ENCODE measurements around the gene VWA5B2. TPM values are rescaled to one million over a fixed set of nuclear protein-coding genes. Genes with fewer than 3 reads are reported as not detected.

Gene VWA5B2
- polyA plus RNA-seq, 3 donors, result 0.33 to 4.4 TPM; not detected in 1

DNA sequence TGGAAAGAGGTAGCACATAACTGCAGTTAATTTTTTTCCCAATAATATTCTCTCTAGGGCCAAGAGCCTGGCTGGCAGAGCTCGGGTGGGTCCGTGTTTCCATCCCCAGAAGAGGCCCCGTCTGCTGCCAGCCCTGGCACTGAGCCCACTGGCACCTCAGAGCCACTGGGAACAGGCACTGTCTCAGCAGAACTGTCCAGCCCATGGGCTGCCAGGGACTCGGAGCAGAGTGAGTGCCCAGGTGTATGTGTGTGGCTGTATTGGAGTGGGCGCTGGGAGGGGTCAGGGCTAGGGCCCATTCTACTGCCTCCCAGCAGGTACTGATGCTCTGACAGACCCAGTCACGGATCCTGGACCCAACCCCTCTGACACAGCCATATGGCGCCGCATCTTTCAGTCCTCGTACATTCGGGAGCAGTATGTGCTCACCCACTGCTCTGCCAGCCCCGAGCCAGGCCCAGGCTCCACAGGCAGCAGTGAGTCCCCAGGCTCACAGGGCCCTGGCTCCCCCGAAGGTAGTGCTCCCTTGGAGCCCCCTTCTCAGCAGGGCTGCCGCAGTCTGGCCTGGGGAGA, 8.9 kb downstream of the VWA5B2 start:
- no peak overlapping the region for H3K27ac ChIP-seq (ENCODE audit: low read depth, low read length)
- 79 to 85% (median 80%) methylated on average over 13 of the region's 13 CpGs for WGBS, 3 donors

DNA sequence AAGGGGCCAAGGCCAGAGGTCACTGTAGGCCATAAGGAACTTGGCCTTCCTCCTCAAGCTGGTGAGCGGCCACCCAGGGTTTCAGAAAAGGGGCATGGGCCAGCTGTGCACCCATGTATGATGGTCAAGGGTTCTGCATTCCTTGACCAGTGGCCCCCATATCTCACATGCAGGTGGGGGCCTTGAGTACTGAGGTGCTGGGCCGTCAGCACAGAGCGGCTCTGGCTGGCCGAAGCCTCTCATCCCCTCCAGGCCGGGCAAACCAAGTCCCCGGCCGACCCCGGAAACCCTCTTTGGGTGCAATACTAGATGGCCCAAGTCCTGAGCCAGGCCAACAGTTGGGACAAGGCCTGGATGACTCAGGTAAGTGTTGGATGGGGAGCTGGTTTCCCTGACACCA, 9.8 kb downstream of the VWA5B2 start:
- no peak overlapping the region for H3K27ac ChIP-seq (ENCODE audit: low read depth, low read length)
- 91 to 98% (median 93%) methylated on average over 8 of the region's 8 CpGs for WGBS, 3 donors

DNA sequence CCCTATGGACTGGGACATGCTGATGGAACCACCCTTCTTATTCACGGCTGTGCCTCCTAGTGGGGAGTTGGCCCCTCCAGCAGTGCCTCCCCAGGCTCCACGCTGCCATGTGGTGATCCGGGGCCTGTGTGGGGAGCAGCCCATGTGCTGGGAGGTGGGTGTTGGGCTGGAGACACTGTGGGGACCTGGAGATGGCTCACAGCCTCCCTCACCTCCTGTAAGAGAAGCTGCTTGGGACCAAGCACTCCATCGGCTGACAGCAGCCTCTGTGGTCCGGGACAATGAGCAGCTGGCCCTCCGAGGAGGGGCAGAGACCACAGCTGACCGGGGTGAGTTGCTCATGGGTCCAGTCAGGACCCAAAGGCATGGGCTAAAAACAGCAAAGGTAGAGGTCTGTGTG, 10.3 kb downstream of the VWA5B2 start:
- WGBS, 3 donors, result 78 to 85% (median 81%) methylated on average over 7 of the region's 7 CpGs
- H3K27ac ChIP-seq (ENCODE audit: low read depth, low read length), result no peak overlapping the region

DNA sequence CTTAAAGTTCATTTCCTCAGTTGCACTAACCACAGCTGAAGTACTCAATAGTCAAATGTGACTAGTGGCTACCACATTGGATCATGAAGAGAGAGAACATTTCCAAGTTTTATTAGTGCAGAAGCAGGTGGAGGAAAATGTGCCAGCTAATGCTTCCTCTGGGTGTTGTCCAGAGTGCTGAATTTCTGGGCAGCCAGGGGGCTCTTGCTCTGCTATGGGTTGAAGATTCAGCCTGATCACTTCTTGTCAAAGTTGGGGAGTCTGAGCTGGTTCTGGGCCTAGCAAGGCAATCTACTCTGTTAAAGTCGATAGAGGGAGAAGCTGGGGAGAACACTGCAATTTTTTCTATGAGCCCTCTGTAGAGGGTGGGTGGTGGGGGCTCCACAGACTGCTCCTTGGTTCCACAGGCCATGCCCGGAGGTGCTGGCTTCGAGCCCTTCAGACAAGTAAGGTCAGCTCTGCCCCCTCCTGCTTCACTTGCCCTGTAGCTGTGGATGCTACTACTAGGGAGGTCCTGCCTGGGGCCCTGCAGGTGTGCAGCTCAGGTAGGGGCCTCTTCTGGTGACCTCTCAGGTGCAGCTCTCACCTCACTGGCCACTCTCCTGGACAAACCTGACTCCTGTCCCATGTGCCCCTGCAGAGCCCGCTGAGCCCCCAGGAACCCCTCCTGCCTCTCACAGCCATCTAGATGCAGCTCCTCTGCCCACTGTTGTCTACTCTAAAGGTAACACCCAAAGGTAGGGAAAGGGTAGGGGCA, 11.2 kb downstream of the VWA5B2 start:
- no peak overlapping the region for H3K27ac ChIP-seq (ENCODE audit: low read depth, low read length)
- 72 to 78% (median 78%) methylated on average over 4 of the region's 4 CpGs for WGBS, 3 donors

DNA sequence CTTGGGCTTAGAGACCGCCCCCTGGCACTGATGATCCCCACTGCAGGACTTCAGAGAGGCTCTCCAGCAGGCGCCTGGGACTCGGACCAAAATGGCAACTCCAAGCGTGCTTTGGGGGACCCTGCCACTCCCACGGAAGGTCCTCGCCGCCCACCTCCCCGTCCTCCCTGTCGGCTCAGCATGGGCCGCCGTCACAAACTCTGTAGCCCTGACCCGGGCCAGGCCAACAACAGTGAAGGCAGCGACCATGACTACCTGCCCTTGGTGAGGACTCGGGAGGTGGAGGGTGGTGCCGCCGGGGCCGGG, 11.7 kb downstream of the VWA5B2 start:
- WGBS, 3 donors, result 30 to 51% (median 45%) methylated on average over 17 of the region's 17 CpGs
- H3K27ac ChIP-seq (ENCODE audit: low read depth, low read length), result no peak overlapping the region

DNA sequence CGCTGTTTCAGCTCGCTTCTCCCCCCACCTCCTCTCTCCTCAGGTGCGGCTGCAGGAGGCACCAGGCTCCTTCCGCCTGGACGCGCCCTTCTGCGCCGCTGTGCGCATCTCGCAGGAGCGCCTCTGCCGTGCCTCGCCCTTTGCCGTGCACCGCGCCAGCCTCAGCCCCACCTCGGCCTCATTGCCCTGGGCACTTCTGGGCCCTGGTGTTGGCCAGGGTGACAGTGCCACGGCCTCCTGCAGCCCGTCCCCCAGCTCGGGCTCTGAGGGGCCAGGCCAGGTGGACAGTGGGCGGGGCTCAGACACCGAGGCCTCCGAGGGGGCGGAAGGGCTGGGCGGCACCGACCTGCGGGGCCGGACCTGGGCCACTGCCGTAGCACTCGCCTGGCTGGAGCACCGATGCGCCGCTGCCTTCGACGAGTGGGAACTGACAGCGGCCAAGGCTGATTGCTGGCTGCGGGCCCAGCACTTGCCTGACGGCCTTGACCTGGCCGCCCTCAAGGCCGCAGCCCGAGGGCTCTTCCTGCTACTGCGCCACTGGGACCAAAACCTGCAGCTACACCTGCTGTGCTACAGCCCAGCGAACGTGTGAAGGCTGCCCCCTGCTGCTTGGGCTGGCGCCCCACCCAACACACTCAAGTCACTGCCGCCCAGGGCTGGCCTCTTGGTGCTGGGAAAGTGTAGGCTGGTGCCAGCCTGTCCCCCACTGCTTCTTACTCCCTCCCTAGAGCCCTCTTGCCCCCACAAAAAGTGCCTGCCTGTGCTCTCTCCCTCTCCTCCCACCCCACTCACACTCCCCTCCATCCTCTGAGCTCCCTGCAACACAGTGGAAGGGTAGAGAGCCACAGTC, 12.3 kb downstream of the VWA5B2 start:
- H3K27ac ChIP-seq (ENCODE audit: low read depth, low read length), result no peak overlapping the region
- 13 to 45% (median 39%) methylated on average over 45 to 46 of the region's 46 CpGs for WGBS, 3 donors

DNA sequence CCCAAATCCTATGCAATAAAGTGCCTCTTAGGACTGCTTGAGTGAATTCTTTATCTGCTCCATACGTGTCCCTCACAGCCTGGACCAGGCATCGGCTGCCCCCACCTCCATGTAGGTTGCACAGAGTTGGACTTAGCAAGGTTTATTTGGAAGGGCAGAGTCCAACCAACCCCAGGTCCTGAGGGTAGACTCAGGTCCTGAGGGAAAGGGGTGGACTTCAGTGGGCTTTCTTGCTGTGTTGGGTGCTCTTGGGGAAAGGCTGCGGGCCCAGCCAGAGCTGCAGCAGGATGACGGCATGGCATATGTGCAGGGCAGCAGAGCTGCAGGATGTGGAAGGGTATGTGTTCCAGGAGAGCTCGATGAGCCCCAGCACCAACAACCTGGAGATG, 12.9 kb downstream of the VWA5B2 start:
- 65 to 88% (median 84%) methylated on average over 5 of the region's 5 CpGs for WGBS, 3 donors
- no peak overlapping the region for H3K27ac ChIP-seq (ENCODE audit: low read depth, low read length)

DNA sequence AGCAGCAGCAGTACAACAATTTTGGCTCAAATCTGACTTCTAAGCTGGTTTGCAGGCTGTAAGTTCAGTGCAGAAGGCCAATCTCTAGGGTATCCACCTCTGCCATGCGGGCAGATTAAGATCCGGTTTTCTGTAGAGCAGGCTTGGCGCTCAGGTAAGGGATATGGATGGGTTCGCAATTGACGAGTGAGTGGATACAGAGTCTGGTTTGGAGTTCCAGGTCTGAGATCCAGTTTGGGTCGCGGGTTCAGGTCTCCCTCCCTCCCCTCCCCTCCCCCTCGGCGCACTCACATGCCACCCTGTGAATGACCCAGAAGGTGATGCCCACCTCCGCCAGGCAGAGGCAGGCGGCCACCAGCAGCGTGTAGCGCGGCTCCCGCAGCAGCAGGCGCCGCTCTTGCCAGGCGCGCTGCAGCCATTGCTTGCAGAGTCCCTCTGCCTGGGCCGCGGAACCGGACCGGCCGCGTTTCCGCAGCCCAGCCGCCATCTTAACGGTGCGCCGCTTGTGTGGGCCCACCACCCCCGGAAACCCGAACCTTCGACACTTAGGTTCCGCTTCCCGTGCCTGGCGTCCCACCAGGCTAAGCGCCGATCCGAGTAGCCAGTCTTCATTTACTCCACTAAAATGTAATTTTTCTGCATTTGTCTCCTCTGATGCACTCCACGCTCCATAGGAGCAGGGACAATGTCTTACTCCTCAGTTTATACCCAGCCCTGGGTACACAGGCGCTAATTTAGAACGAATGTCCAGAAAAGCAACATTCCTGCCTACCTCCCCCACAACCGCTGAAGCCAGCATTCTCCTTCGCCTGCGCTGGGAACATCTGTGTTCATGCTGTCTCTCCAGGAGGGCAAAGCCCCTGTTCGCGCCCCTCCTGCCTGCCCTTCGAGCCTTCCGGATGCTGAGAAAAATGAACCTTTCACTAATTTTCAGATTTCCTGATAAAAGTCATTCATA, 19.3 kb downstream of the VWA5B2 start, which contains the start of gene ALG3:
ALG3 (minus strand) TSS at position 509 of the 958 bp plus-strand sequence; CDS start at position 487, 22 bp downstream.
- WGBS, 3 donors, result 0 to 1% (median 0%) methylated on average over 39 to 49 of the region's 49 CpGs

DNA sequence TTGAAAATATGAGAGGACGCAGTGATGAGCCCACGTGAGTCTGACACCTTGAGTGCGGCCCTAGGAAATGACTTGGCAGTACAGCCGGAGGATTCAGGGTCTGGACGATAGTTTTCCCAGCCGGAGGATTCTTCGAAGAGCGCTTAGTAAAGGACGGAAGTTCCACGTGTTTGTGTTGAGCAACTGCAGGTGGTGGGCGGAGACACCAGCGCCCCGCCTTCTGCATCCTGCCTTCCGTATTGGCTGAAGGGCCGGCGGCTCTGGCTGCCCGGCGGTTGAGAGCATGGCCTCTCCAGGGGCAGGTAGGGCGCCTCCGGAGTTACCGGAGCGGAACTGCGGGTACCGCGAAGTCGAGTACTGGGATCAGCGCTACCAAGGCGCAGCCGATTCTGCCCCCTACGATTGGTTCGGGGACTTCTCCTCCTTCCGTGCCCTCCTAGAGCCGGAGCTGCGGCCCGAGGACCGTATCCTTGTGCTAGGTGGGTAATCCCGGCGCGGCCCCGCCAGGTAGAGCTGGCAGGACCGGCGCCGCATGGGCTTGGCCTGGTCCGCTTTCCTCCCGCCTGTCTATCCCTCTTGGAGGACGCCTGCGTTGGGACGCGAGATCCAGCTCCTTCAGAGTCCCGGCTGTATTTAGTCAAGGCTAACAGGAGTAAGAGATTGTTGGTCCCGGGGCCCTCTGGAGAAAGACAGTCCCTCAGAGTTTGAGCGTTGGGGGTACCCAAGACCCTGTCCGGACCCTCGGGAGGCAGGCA, 20.2 kb downstream of the VWA5B2 start, which contains the start of gene EEF1AKMT4:
EEF1AKMT4 (plus strand) TSS at position 261 of the 755 bp plus-strand sequence; CDS start at position 284, 23 bp downstream.
- 0 to 1% (median 0%) methylated on average over 53 to 54 of the region's 54 CpGs for whole genome bisulfite sequencing, 3 donors
- peak within 1 kb of the TSS; percentile 68 for H3K27ac ChIP-seq (ENCODE audit: low read depth, low read length)

More for the DNA sequence above, 19.3 kb downstream of the VWA5B2 start, which contains the start of gene ALG3:
- peak within 1 kb of the TSS; percentile 68 for H3K27ac ChIP-seq (ENCODE audit: low read depth, low read length)

DNA sequence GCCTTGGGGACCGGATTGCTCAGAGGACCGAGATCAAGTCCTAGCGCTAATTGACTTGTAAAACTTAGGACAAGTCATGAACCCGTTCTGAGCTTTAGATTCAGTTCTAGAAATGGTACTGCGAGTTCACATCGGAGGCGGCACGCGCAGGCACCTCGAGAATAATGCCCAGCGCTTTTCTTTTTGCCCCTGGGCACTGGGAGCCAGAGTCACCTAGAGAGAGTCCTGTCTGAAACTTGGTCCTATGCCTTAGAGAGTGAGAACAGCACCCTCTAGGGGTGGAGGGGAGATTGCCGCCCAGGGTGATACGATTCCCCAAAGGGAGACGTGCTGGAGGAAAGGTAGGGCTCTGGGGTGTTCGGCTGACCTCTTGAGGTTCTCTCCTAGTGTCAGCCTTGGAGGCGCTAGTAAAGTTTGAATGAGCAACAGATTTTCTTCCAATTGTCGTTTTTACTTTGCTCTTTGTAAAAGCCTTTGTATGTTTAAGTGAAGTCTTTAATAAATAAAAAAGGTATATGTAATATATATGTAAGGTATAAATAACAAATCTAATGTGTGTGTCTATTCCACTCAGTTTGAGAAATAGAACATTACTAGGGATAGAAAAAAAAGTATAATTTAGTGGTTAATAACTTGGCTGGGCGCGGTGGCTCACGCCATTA, 20.9 kb downstream of the VWA5B2 start:
- 13 to 14% (median 13%) methylated on average over 20 of the region's 20 CpGs for WGBS, 3 donors
- H3K27ac ChIP-seq (ENCODE audit: low read depth, low read length), result no peak overlapping the region

DNA sequence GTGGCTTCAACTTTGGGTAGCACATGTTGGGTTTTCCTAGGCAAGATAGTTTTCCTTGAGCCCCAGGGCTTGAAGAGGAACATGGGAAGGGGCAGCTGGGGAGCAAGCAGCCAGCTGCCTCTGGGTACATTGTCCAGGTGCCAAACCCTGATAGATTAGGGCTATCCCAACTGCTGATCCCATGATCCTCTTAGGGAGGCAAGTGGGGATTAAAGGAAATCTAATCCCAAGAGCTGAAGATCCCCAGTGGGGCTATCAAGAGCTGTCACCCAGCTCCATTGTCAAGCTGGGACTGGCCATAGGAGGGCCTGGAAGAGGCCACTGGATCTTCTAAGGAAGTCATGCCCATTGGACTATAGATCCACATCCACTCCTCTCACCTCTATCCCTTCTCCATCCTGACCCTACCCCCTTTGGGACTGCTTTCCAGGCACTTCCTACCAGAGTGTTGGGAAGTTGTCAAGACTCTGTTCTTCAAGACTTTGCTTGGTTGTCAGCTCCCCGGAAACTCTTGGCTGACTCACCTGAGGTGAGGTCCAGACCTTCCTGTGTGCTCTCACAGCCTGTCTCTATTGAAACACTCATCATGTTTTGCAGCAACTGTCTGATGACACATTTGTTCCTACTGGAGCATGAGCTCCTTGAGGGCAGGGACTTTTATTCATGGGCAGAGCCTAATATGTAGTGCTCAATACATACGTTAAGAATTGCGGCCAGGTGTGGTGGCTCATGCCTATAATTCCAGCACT, 26.1 kb downstream of the VWA5B2 start:
- no peak overlapping the region for H3K27ac ChIP-seq (ENCODE audit: low read depth, low read length)
- WGBS, 3 donors, result 93 to 99% (median 94%) methylated on average over 3 of the region's 3 CpGs

DNA sequence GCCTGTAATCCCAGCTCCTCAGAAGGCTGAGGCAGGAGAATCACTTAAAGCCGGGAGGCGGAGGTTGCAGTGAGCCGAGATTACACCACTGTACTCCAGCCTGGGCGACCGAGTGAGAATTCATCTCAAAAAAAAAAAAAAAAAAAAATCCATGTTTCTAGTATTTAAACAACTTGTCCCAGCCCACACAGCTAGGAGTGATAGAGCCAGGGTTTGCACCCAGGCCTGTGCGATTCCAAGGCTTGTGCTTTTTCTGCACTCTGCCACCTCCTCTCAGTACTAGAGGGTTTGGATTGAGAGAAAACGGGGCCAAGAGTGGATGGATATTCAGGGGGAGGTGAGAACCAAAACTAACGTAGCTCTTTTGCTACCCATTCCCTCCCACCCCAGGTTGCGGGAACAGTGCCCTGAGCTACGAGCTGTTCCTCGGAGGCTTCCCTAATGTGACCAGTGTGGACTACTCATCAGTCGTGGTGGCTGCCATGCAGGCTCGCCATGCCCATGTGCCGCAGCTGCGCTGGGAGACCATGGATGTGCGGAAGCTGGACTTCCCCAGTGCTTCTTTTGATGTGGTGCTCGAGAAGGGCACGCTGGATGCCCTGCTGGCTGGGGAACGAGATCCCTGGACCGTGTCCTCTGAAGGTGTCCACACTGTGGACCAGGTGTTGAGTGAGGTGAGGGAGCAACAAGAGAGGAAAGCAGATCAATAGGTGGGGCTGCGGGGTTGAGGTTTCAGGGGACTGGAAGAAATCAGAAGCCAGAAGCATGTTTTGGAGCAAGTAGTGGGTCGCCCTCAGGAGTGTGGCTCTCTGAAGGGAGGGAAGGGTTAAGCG, 27.9 kb downstream of the VWA5B2 start:
- WGBS, 3 donors, result 91 to 93% (median 93%) methylated on average over 23 of the region's 23 CpGs
- H3K27ac ChIP-seq (ENCODE audit: low read depth, low read length), result no peak overlapping the region

DNA sequence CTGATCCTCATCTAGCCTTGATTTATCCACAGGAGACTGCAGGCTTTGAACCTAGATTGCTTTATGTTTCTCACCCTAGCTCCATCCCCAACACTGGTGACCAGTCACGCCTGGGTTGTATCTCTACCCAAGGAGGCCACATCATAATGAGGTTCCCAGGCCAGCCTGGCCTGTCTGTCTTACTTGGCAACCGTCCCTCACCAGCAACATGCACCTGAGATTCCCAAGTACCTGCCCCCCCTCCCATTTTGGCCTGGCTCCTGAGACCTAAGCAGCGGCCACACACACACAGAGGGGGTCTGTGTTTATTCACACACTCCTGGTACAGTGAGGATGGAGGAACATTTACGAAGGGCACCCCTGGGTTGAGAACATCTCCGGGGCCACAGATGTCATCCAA, 29.5 kb downstream of the VWA5B2 start:
- no peak overlapping the region for H3K27ac ChIP-seq (ENCODE audit: low read depth, low read length)
- 88 to 93% (median 89%) methylated on average over 5 of the region's 5 CpGs for WGBS, 3 donors

DNA sequence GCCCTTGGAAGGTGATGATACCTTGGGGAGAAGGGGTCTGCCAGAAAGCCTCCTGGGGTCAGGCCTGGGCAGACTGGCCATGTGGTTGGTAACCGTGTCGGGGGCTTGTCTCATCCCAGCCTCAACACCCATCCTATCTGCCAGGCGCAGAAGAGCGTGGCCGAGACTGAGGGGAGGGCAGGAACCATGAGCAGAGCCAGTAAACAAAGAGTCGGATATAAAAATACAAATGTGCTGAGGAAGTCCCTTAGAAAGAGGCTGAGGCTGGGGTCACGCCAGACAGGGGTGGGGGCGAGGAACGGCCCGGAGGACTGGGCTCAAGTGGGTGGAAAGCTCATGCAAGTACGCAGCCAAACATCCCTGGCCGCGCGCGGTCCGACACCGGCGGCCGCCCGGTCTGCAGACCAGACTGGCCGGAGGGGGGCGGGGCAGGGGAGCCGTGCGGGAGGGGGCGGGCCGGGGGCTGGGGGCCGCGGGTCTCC, 30.1 kb downstream of the VWA5B2 start:
- 19 to 25% (median 20%) methylated on average over 13 to 28 of the region's 28 CpGs for WGBS, 3 donors
- no peak overlapping the region for H3K27ac ChIP-seq (ENCODE audit: low read depth, low read length)

All from adipose tissue (tissue), 3 donors.